Kidney epithelial cell (primary cell): ENCODE data around the gene FPGS. TPM values are rescaled to one million over a fixed set of nuclear protein-coding genes. Genes with fewer than 3 reads are reported as not detected.

ENCODE experiments used
- DNase-seq: peaks from one replicate; pipeline ENCODE4 v3.0.0-alpha.2; 2010; ENCODE audit warnings: low read depth
- H3K27me3 ChIP-seq: 2 replicates; pipeline ENCODE4 v1.6.0; 2011; ENCODE audit warnings: low read length; ENCODE audit not compliant: control insufficient read depth, insufficient read depth
- H3K36me3 ChIP-seq: 2 replicates; pipeline ENCODE4 v1.5.1; 2011; ENCODE audit warnings: low read length; ENCODE audit not compliant: control insufficient read depth, insufficient read depth
- H3K4me3 ChIP-seq: 2 replicates; pipeline ENCODE4 v1.5.1; 2011; ENCODE audit warnings: low read depth, mild to moderate bottlenecking, control low read depth, low read length
- total RNA-seq: library from RNA; depleted of rRNA; stranded (reverse); fragments of >200 nt; gene quantifications from 2 replicates; pipeline ENCODE4 v1.2.3, GENCODE V29; 2015
- TF ChIP-seq, protein P1 (sequence below): IDR thresholded peaks from 2 replicates; pipeline ENCODE4 v1.5.1; 2011; ENCODE audit warnings: mild to moderate bottlenecking, moderate library complexity, low read length, control low read depth, inconsistent platforms; ENCODE audit not compliant: insufficient read depth, poor library complexity, severe bottlenecking

The FPGS gene
- total RNA-seq, 1 donor from 2014 or later, result 92.5 TPM

DNA sequence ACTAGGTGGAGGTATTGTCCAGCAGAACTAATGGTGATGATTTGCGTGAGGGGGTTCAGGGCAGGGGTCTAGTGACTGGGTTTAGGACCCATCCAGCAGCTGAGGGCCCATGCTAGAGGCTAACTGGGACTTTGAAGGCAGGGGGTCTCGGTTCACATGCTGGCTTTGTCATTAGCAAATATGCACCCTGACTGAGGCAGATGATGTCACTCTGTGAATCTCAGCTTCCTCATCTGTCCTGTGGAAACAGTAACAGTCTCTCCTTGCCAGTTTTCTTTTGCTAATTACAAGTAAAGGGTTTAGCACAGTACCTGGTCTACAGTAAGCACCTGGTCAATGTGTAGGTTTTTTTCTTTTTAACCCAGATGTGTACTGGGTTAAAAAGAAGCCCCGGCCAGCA lies 29.4 kb upstream of the FPGS start:
- DNase-seq, result no peak
- TF ChIP-seq, protein P1, sequence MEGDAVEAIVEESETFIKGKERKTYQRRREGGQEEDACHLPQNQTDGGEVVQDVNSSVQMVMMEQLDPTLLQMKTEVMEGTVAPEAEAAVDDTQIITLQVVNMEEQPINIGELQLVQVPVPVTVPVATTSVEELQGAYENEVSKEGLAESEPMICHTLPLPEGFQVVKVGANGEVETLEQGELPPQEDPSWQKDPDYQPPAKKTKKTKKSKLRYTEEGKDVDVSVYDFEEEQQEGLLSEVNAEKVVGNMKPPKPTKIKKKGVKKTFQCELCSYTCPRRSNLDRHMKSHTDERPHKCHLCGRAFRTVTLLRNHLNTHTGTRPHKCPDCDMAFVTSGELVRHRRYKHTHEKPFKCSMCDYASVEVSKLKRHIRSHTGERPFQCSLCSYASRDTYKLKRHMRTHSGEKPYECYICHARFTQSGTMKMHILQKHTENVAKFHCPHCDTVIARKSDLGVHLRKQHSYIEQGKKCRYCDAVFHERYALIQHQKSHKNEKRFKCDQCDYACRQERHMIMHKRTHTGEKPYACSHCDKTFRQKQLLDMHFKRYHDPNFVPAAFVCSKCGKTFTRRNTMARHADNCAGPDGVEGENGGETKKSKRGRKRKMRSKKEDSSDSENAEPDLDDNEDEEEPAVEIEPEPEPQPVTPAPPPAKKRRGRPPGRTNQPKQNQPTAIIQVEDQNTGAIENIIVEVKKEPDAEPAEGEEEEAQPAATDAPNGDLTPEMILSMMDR, result no peak
- no peak overlapping the region for H3K4me3 ChIP-seq
- peaks cover 13% of the 10 kb centered on the region for H3K27me3 ChIP-seq
- no peaks in the 10 kb centered on the region for H3K36me3 ChIP-seq

DNA sequence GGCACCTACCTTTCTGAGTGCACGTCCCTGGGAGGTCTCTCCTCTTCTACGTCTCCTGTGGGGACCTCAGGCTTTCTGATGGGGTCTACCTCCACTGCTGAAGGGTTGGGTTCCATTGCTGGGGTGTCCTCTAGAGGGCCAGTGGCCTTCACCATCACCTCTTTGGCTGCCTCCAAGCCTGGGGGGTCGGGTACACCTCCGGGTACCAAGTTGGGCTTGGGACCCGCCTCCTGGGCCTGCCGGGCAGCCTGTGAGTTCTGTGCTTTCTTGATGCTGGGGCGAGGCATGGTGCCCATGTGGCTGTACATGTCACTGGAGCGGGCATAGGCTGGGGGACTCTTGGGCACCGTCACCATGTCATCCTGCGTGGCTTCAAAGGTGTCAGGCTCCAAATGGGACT lies 28.7 kb upstream of the FPGS start:
- H3K27me3 ChIP-seq, result peaks cover 13% of the 10 kb centered on the region
- DNase-seq, result no peak
- TF ChIP-seq, protein P1, result no peak
- no peak overlapping the region for H3K4me3 ChIP-seq
- H3K36me3 ChIP-seq, result no peaks in the 10 kb centered on the region

DNA sequence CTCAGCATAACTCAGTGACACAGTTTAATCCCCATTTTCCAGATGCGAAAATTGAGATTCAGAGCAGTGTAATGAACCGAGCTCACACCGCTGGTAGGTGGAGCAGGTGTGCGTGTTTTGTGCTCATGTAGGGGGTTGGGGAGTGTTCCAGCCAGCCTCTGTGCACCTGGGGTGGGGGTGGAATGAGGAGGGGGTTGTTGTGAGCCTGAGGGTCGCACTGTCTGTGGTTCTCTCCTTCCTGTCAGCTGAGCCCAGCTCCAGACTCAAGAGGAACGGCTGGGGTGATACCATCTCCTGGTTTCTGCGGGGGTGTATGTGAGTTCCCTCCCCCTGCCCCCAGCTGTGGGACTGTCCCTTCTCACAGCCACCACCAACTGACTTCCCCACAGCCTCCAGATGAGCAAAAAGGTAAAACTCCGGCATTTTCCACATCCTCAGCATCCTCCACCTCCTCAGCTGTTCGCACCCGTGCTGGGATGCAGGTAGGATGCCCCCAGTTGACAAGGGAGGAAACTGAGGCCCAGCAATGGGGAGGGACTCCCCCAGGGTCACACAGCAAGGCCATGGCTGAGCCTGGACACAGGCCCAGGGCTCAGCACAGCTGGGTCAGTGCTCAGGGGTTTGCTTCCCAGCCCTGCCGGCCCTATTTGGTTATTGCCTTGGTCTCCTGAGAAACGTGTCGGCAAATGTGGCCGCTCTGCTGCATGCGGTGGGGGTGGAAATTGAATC lies 26.3 kb upstream of the FPGS start:
- TF ChIP-seq, protein P1, result no peak
- peaks cover 10% of the 10 kb centered on the region for H3K27me3 ChIP-seq
- H3K36me3 ChIP-seq, result no peaks in the 10 kb centered on the region
- DNase-seq, result no peak
- H3K4me3 ChIP-seq, result no peak overlapping the region

DNA sequence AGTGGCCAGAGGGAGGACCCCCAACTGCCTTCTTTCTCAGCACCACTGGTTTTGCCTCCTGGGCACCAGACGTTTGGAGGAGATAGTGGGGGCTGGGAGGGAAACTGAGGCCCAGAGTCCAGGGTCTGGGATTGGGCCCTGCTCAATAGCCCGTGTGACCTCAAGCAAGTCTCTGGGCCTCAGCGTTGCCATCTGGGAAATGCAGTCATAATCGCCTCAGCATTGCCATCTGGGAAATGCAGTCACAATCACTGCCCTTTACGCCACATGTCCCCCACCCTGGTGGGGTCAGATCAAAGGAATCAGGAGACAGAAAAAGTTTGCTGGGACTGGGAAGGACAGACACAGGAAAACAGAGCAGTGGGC lies 25.8 kb upstream of the FPGS start:
- DNase-seq, result no peak
- no peaks in the 10 kb centered on the region for H3K36me3 ChIP-seq
- no peak overlapping the region for H3K4me3 ChIP-seq
- H3K27me3 ChIP-seq, result peaks cover 10% of the 10 kb centered on the region
- TF ChIP-seq, protein P1, result no peak

DNA sequence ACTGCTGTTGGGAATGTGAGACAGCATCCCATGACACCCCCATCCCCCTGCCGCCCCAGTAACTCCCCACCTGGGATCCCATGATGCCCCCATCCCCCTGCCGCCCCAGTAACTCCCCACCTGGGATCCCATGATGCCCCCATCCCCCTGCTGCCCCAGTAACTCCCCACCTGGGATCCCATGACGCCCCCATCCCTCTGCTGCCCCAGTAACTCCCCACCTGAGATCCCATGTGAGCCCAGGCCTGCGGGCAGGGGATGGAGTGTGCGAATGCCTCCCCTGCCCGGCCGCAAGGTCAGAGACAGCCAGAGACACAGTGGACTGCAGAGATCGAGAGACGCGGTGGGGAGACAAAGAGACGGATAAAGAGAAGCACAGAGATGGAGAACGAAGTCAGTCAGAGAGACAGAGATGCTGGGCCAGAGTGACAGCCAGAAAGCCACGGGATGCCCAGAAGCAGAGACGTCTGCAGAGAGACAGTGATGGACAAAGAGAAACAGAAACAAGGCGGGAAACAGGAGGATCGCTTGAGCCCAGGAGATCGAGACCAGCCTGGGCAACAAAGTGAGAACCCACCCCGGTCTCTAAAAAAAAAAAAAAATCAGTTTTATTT lies 25.2 kb upstream of the FPGS start:
- TF ChIP-seq, protein P1, result no peak
- Histone ChIP-seq H3K4me3 (no peak overlapping the region), H3K36me3 (no peaks in the 10 kb centered on the region), H3K27me3 (peaks cover 10% of the 10 kb centered on the region)
- no peak for DNase-seq
